Ishikawa (cell line): Measurements from ENCODE around the gene IFI27L1.

Experiments
- EGR1 ChIP-seq: IDR thresholded peaks from 2 replicates; pipeline ENCODE4 v1.6.1; 2012
- EP300 ChIP-seq: IDR thresholded peaks from 2 replicates; pipeline ENCODE4 v1.6.1; 2012; ENCODE audit warnings: borderline replicate concordance
- FOXM1 ChIP-seq: IDR thresholded peaks from 2 replicates; pipeline ENCODE4 v1.6.1; 2012; ENCODE audit warnings: low read depth, borderline replicate concordance
- RAD21 ChIP-seq: IDR thresholded peaks from 2 replicates; pipeline ENCODE4 v1.6.1; 2012; ENCODE audit warnings: low read depth
- TCF12 ChIP-seq: IDR thresholded peaks from 2 replicates; pipeline ENCODE4 v1.6.1; 2012; ENCODE audit warnings: low read depth
- YY1 ChIP-seq: IDR thresholded peaks from 2 replicates; pipeline ENCODE4 v1.6.1; 2012; ENCODE audit warnings: low read depth
- TF ChIP-seq, protein P1 (sequence below): IDR thresholded peaks from 2 replicates; pipeline ENCODE4 v1.6.1; 2012; ENCODE audit warnings: low read depth, mild to moderate bottlenecking
- TF ChIP-seq, protein P2 (sequence below): IDR thresholded peaks from 2 replicates; pipeline ENCODE4 v1.6.1; 2012
- TF ChIP-seq, protein P3 (sequence below): IDR thresholded peaks from 2 replicates; pipeline ENCODE4 v1.6.1; 2012

DNA sequence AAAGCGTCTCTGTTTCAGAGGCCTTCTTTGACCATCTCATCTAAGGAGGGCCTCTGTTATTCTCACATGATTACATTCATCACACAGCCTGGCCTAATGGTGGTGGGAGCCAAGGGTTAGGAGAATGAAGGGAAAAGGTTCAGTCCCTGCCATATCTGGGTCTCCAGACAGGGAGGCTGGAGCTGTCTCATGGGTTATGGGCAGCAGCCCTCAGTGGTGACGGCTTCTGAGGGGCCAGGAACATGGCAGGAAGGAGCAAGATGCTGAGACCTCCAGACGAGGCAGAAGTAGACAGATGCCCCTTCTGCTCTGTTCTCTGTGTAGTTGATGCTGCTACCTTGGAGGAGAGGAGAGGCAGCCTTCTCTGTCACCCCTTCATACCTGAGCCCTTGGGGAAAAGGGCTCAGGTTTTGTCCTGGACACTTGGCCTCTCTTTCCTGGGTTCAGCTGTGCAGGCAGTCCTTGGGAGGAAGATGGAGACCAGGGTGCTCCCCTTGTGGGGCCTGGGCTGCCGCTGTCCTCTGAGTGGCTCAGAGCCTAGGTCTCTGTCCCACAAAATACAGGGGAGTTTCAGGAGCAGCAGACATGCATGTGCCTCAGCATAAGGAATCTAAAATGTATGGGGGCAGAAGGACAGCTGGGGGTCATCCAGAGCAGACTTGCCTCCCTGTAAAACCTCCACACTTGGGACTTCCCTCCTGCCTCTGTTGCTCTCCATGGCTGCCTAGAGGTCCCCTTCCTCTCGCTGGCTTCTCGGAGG, 44.7 kb downstream of the IFI27L1 start:
- TF ChIP-seq, protein P1, sequence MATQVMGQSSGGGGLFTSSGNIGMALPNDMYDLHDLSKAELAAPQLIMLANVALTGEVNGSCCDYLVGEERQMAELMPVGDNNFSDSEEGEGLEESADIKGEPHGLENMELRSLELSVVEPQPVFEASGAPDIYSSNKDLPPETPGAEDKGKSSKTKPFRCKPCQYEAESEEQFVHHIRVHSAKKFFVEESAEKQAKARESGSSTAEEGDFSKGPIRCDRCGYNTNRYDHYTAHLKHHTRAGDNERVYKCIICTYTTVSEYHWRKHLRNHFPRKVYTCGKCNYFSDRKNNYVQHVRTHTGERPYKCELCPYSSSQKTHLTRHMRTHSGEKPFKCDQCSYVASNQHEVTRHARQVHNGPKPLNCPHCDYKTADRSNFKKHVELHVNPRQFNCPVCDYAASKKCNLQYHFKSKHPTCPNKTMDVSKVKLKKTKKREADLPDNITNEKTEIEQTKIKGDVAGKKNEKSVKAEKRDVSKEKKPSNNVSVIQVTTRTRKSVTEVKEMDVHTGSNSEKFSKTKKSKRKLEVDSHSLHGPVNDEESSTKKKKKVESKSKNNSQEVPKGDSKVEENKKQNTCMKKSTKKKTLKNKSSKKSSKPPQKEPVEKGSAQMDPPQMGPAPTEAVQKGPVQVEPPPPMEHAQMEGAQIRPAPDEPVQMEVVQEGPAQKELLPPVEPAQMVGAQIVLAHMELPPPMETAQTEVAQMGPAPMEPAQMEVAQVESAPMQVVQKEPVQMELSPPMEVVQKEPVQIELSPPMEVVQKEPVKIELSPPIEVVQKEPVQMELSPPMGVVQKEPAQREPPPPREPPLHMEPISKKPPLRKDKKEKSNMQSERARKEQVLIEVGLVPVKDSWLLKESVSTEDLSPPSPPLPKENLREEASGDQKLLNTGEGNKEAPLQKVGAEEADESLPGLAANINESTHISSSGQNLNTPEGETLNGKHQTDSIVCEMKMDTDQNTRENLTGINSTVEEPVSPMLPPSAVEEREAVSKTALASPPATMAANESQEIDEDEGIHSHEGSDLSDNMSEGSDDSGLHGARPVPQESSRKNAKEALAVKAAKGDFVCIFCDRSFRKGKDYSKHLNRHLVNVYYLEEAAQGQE, result no peak
- TF ChIP-seq EP300, result no peak
- TF ChIP-seq EGR1, result no peak
- no peak for TF ChIP-seq RAD21
- TF ChIP-seq YY1, result no peak
- TF ChIP-seq, protein P2, sequence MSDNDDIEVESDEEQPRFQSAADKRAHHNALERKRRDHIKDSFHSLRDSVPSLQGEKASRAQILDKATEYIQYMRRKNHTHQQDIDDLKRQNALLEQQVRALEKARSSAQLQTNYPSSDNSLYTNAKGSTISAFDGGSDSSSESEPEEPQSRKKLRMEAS, result no peak
- TF ChIP-seq, protein P3, sequence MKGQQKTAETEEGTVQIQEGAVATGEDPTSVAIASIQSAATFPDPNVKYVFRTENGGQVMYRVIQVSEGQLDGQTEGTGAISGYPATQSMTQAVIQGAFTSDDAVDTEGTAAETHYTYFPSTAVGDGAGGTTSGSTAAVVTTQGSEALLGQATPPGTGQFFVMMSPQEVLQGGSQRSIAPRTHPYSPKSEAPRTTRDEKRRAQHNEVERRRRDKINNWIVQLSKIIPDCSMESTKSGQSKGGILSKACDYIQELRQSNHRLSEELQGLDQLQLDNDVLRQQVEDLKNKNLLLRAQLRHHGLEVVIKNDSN, result no peak
- TF ChIP-seq TCF12, result no peak
- TF ChIP-seq FOXM1, result no peak
